ENCODE data around the gene CNGA1. TPM values are rescaled to one million over a fixed set of nuclear protein-coding genes. Genes with fewer than 3 reads are reported as not detected.

The CNGA1 gene
- polyA plus RNA-seq, 1 experiment = not detected

DNA sequence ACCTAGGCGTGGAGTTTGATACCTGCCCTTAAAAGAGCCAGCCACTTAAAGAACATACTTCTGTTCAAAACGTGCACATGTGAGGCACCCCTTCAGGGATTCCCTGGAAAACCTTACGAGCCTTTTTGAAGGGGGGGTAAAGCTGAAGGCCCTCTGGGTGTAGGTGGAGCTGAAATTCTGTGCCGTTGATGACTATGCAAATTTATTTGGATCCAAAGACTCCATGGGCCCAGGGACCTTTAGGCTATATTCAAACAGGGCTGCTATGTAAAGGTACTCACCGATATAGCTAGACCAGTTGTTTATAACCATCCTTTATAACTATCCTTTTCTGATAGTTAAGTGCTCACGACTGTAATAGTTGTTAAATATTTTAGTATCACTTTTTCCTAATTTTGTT is 61.8 kb downstream of the CNGA1 start:
- ChIA-PET CTCF (no interaction called here), POLR2A (no interaction called here)
- DNase-seq (ENCODE audit: low read depth, low spot score) = no peak
- Histone ChIP-seq H3K9me3 (ENCODE audit: control insufficient read depth, insufficient read depth, low read length) (no peaks in the 10 kb centered on the region), H3K27ac (ENCODE audit: low read depth, low read length) (no peak overlapping the region), H3K4me3 (ENCODE audit: low read depth, low read length) (no peak overlapping the region), H3K27me3 (ENCODE audit: control insufficient read depth, insufficient read depth, low read length) (no peaks in the 10 kb centered on the region)
- TF ChIP-seq, protein P1, sequence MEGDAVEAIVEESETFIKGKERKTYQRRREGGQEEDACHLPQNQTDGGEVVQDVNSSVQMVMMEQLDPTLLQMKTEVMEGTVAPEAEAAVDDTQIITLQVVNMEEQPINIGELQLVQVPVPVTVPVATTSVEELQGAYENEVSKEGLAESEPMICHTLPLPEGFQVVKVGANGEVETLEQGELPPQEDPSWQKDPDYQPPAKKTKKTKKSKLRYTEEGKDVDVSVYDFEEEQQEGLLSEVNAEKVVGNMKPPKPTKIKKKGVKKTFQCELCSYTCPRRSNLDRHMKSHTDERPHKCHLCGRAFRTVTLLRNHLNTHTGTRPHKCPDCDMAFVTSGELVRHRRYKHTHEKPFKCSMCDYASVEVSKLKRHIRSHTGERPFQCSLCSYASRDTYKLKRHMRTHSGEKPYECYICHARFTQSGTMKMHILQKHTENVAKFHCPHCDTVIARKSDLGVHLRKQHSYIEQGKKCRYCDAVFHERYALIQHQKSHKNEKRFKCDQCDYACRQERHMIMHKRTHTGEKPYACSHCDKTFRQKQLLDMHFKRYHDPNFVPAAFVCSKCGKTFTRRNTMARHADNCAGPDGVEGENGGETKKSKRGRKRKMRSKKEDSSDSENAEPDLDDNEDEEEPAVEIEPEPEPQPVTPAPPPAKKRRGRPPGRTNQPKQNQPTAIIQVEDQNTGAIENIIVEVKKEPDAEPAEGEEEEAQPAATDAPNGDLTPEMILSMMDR (IDR thresholded peaks at IDR 0.05; ENCODE audit: low read depth, low read length) = no peak

DNA sequence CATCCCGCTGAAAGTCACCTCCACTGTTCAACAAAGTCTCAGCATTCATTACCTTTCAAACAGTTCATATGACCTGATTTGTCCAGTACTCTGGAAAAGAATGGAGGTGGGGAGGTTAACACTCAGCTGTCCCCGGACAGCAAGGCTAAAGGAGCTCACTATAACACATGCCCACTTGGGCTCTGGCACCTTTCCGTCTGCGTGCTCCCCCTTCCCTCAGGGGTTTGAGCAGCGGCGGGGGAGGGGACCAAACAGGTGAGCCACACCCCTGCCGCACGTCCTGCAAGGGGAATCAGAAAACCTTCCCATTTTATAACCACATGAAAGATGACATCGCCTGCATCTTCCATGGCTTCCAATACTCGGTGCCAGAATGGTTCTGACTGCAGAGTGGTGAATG is 62.2 kb downstream of the CNGA1 start:
- ChIA-PET POLR2A (no interaction called here), CTCF (no interaction called here)
- Histone ChIP-seq H3K9me3 (ENCODE audit: control insufficient read depth, insufficient read depth, low read length) (no peaks in the 10 kb centered on the region), H3K27me3 (ENCODE audit: control insufficient read depth, insufficient read depth, low read length) (no peaks in the 10 kb centered on the region), H3K27ac (ENCODE audit: low read depth, low read length) (no peak overlapping the region), H3K4me3 (ENCODE audit: low read depth, low read length) (no peak overlapping the region)
- TF ChIP-seq, protein P1 (IDR thresholded peaks at IDR 0.05; ENCODE audit: low read depth, low read length) = no peak
- DNase-seq (ENCODE audit: low read depth, low spot score) = no peak

DNA sequence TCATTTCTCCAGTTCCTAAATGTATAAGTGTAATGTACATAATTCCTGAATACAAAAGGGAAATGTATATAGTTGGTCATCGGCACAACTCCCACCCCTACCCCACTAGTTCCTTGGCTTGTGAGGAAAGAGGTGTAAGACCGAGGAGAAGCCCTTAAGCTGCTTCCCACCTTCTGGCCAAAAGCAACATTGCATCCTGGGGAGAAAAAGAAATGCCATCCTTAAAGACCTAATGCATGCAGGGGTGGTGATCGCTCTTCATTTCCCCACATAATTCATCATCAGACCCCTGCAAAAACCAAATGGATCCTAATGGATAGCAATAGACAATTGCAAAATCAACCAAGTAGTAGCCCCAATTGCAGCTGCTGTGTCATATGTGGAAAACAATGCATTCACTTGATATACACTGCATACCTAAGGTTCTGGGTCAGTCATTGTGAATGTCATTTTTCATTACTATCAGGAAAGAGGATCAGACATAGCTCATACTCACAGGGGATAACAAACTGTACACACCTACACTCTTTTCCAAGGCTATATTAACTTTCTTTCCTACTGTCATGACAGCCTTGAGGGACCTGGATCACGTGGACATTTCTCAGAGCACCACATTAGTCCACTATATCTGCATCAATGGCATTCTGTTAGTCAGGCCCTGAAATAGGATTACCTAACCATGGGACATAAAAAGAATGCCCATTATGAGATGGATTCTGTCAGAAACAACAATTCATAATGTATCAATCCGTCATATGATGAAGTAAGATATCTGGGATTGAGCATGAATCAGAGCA is 70.4 kb downstream of the CNGA1 start:
- CTCF ChIA-PET = no interaction called here
- Histone ChIP-seq H3K27me3 (ENCODE audit: control insufficient read depth, insufficient read depth, low read length) (peaks cover 3% of the 10 kb centered on the region), H3K27ac (ENCODE audit: low read depth, low read length) (no peak overlapping the region), H3K9me3 (ENCODE audit: control insufficient read depth, insufficient read depth, low read length) (no peaks in the 10 kb centered on the region), H3K4me3 (ENCODE audit: low read depth, low read length) (no peak overlapping the region)
- DNase-seq (ENCODE audit: low read depth, low spot score) = no peak
- POLR2A ChIA-PET = no interaction called here
- TF ChIP-seq, protein P1 (IDR thresholded peaks at IDR 0.05; ENCODE audit: low read depth, low read length) = 0 out of 2 replicates have a peak, but pooled peaks have one; percentile 16

DNA sequence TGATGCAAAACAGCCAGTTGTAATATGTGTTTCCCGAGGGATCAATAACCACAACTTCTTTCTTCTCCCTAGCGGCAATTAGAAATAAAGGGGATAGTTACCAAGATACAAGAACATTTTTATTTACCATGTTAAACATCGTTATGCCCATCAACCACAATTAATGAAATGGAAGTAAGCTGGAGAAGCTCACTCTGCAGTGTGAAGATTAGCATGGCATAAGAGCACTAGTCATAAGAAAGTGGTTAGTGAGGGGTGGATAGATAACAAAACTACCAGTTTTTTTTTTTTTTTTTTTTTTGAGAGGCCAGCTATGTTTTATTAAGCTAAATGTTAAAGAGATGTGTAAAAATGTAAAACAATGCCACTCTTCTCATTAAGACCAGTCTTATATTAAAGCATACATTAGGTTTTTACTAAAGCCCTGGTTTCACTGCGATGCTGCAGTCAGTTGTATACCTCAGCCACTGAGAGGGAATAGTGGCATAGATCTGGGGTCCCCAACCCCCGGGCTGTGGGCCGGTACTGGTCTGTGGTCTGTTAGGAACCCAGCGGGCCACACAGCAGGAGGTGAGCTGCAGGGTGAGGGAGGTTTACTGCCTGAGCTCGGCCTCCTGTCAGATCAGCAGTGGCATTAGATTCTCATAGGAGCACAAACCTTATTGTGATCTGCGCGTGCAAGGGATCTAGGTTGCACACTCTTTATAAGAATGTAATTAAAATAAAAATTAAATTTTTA is 74.2 kb downstream of the CNGA1 start:
- ChIA-PET POLR2A (no interaction called here), CTCF (interaction anchor here (0.6 to 2.4 kb wide), 4 partner anchors 8 to 1826 kb away, joined by 3 to 10 read pairs (median 4); no protein-coding TSS in a partner anchor)
- Histone ChIP-seq H3K27ac (ENCODE audit: low read depth, low read length) (no peak overlapping the region), H3K4me3 (ENCODE audit: low read depth, low read length) (no peak overlapping the region), H3K27me3 (ENCODE audit: control insufficient read depth, insufficient read depth, low read length) (peaks cover 10% of the 10 kb centered on the region), H3K9me3 (ENCODE audit: control insufficient read depth, insufficient read depth, low read length) (no peaks in the 10 kb centered on the region)
- TF ChIP-seq, protein P1 (IDR thresholded peaks at IDR 0.05; ENCODE audit: low read depth, low read length) = no peak
- DNase-seq (ENCODE audit: low read depth, low spot score) = no peak

DNA sequence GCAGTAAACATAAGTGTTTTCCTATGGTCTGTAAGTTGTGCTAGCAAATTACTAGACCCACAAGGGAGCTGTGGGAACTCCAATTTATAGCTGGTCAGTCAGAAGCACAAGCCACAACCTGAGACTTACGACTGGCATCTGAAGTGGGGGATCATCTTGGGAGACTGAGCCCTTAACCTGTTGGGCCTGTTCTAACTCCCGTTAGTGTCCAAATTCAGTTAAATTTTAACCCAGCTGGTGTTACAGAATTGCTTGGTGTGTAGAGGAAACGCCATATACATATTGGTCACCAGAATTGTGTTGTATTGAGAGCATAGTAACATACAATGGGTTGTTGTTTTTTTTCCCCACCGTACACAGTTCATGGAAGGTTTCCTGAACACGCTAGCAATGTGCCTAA is 77.0 kb downstream of the CNGA1 start:
- TF ChIP-seq, protein P1 (IDR thresholded peaks at IDR 0.05; ENCODE audit: low read depth, low read length) = no peak
- H3K27me3 ChIP-seq (ENCODE audit: control insufficient read depth, insufficient read depth, low read length) = peaks cover 15% of the 10 kb centered on the region
- no peaks in the 10 kb centered on the region for H3K9me3 ChIP-seq (ENCODE audit: control insufficient read depth, insufficient read depth, low read length)
- H3K4me3 ChIP-seq (ENCODE audit: low read depth, low read length) = no peak overlapping the region
- ChIA-PET POLR2A (no interaction called here), CTCF (interaction anchor here (1.4 kb wide), 1 partner anchor 148 kb away, joined by 3 read pairs; no protein-coding TSS in a partner anchor)
- H3K27ac ChIP-seq (ENCODE audit: low read depth, low read length) = no peak overlapping the region
- DNase-seq (ENCODE audit: low read depth, low spot score) = no peak
